Activated CD4-positive, alpha-beta T cell treated with anti-CD3 and anti-CD28 coated beads, Interleukin-2, amount 10 ng/mL, durations not matched to agents 7 days and 5 days (primary cell): ENCODE data around the gene MROH7. TPM values are rescaled to one million over a fixed set of nuclear protein-coding genes. Genes with fewer than 3 reads are reported as not detected.
A peak's percentile ranks its signal among the peaks of the same experiment; 100 is the strongest.

Source experiments
- CTCF ChIA-PET: fragments of 350-600 bp; sonication (Branson Sonifier 250); formaldehyde crosslinking; loops from one replicate; lab custom pipeline; 2021; ENCODE audit warnings: antibody characterized with exemption; lab: Charles Lee
- POLR2A ChIA-PET: fragments of 350-600 bp; sonication (Branson Sonifier 250); formaldehyde crosslinking; loops from one replicate; lab custom pipeline; 2021; ENCODE audit warnings: antibody characterized with exemption; lab: Charles Lee
- DNase-seq: peaks from one replicate; pipeline ENCODE4 v3.0.0-alpha.2; 2020
- H3K27ac Mint-ChIP-seq: one replicate; pipeline ENCODE4 v1.8.0; 2021; ENCODE audit warnings: mild to moderate bottlenecking, moderate library complexity, mixed read lengths
- H3K27me3 Mint-ChIP-seq: one replicate; pipeline ENCODE4 v1.8.0; 2021; ENCODE audit warnings: mixed read lengths
- H3K36me3 Mint-ChIP-seq: one replicate; pipeline ENCODE4 v1.8.0; 2021; ENCODE audit warnings: low read depth, mixed read lengths
- H3K4me1 Mint-ChIP-seq: one replicate; pipeline ENCODE4 v1.8.0; 2021; ENCODE audit warnings: mixed read lengths
- H3K4me3 Mint-ChIP-seq: one replicate; pipeline ENCODE4 v1.8.0; 2021; ENCODE audit warnings: mild to moderate bottlenecking, moderate library complexity, mixed read lengths
- H3K9me3 Mint-ChIP-seq: one replicate; pipeline ENCODE4 v1.8.0; 2021; ENCODE audit warnings: mixed read lengths
- total RNA-seq, 2 experiments: library from RNA; stranded (reverse); gene quantifications; one replicate each; pipeline ENCODE4 v1.2.3, GENCODE V29; 2021

Gene MROH7
- total RNA-seq, 2 experiments from 2014 or later: 0.12 TPM; not detected in 1

GRCh38 chr1:54715493-54716298, 74.1 kb downstream of the MROH7 start, which contains the start of gene TTC4:
TTC4 (plus strand) TSS chr1:54715861; CDS start chr1:54715909, 48 bp downstream.
- ChIA-PET POLR2A (no interaction called here), CTCF (interaction anchor here (0.6 to 1.8 kb wide), 7 partner anchors 8 to 654 kb away, joined by 3 to 4 read pairs (median 4); no protein-coding TSS in a partner anchor)
- peak within 1 kb of the TSS; percentile 87 for H3K4me3 Mint-ChIP-seq
- H3K27me3 Mint-ChIP-seq: no peaks in the 10 kb centered on the region
- peak; percentile 83 for DNase-seq
- no peaks in the 10 kb centered on the region for H3K9me3 Mint-ChIP-seq
- H3K27ac Mint-ChIP-seq: peak within 1 kb of the TSS; percentile 89
- H3K36me3 Mint-ChIP-seq: peaks cover 13% of the 10 kb centered on the region
- H3K4me1 Mint-ChIP-seq: peaks cover 29% of the 10 kb centered on the region

- Mint-ChIP-seq H3K4me1 (peaks cover 29% of the 10 kb centered on the region), H3K9me3 (no peaks in the 10 kb centered on the region), H3K27me3 (no peaks in the 10 kb centered on the region), H3K27ac (peak overlapping the region; percentile 89), H3K36me3 (peaks cover 13% of the 10 kb centered on the region), H3K4me3 (peak overlapping the region; percentile 87)
- ChIA-PET POLR2A (no interaction called here), CTCF (interaction anchor here (1.0 to 1.8 kb wide), 4 partner anchors 12 to 79 kb away, joined by 3 to 4 read pairs (median 4); no protein-coding TSS in a partner anchor)
- no peak for DNase-seq
Observed at GRCh38 chr1:54716299-54717047, 74.9 kb downstream of the MROH7 start.

- peaks cover 61% of the 10 kb centered on the region for H3K36me3 Mint-ChIP-seq
- H3K27me3 Mint-ChIP-seq: no peaks in the 10 kb centered on the region
- H3K4me1 Mint-ChIP-seq: peaks cover 15% of the 10 kb centered on the region
- ChIA-PET POLR2A (no interaction called here), CTCF (interaction anchor here (1.2 kb wide), 2 partner anchors 40 to 88 kb away, joined by 3 read pairs; no protein-coding TSS in a partner anchor)
- peaks cover 8% of the 10 kb centered on the region for H3K9me3 Mint-ChIP-seq
- H3K4me3 Mint-ChIP-seq: no peak overlapping the region
- H3K27ac Mint-ChIP-seq: no peak overlapping the region
- no peak for DNase-seq
Observed at GRCh38 chr1:54721719-54722118, 80.1 kb downstream of the MROH7 start.

- H3K4me3 Mint-ChIP-seq: no peak overlapping the region
- peaks cover 3% of the 10 kb centered on the region for H3K4me1 Mint-ChIP-seq
- POLR2A ChIA-PET: no interaction called here
- H3K27me3 Mint-ChIP-seq: no peaks in the 10 kb centered on the region
- CTCF ChIA-PET: interaction anchor here (0.7 to 1.4 kb wide), 3 partner anchors 9 to 65 kb away, joined by 3 to 5 read pairs (median 4); partner anchors contain the start of gene TTC4
- H3K36me3 Mint-ChIP-seq: peaks cover 65% of the 10 kb centered on the region
- DNase-seq: no peak
- H3K9me3 Mint-ChIP-seq: peaks cover 8% of the 10 kb centered on the region
- H3K27ac Mint-ChIP-seq: no peak overlapping the region
Observed at GRCh38 chr1:54723985-54724384, 82.4 kb downstream of the MROH7 start.

GRCh38 chr1:54724771-54725170, 83.2 kb downstream of the MROH7 start:
- ChIA-PET CTCF (interaction anchor here (1.0 to 1.4 kb wide), 2 partner anchors 18 to 31 kb away, joined by 3 read pairs; no protein-coding TSS in a partner anchor), POLR2A (no interaction called here)
- peaks cover 65% of the 10 kb centered on the region for H3K36me3 Mint-ChIP-seq

GRCh38 chr1:54728027-54728426, 86.4 kb downstream of the MROH7 start:
- peaks cover 8% of the 10 kb centered on the region for H3K9me3 Mint-ChIP-seq
- ChIA-PET POLR2A (no interaction called here), CTCF (interaction anchor here (1.1 kb wide), 1 partner anchor 17 kb away, joined by 4 read pairs; no protein-coding TSS in a partner anchor)
- H3K4me1 Mint-ChIP-seq: no peaks in the 10 kb centered on the region
- H3K36me3 Mint-ChIP-seq: peaks cover 63% of the 10 kb centered on the region
- no peaks in the 10 kb centered on the region for H3K27me3 Mint-ChIP-seq
- no peak overlapping the region for H3K4me3 Mint-ChIP-seq
- peak overlapping the region; percentile 60 for H3K27ac Mint-ChIP-seq
- no peak for DNase-seq

More at GRCh38 chr1:54724771-54725170, 83.2 kb downstream of the MROH7 start:
- Mint-ChIP-seq H3K4me3 (no peak overlapping the region), H3K9me3 (peaks cover 8% of the 10 kb centered on the region), H3K27ac (no peak overlapping the region), H3K27me3 (no peaks in the 10 kb centered on the region), H3K4me1 (no peaks in the 10 kb centered on the region)
- DNase-seq: no peak

- Mint-ChIP-seq H3K9me3 (no peaks in the 10 kb centered on the region), H3K4me3 (no peak overlapping the region), H3K27ac (no peak overlapping the region), H3K27me3 (no peaks in the 10 kb centered on the region), H3K36me3 (peaks cover 29% of the 10 kb centered on the region), H3K4me1 (no peaks in the 10 kb centered on the region)
- no peak for DNase-seq
- CTCF ChIA-PET: no interaction called here
- POLR2A ChIA-PET: no interaction called here
Observed at GRCh38 chr1:54736685-54737084, 95.1 kb downstream of the MROH7 start.

GRCh38 chr1:54738244-54738643, 96.7 kb downstream of the MROH7 start:
- ChIA-PET POLR2A (no interaction called here), CTCF (interaction anchor here (1.3 kb wide), 1 partner anchor 51 kb away, joined by 4 read pairs; no protein-coding TSS in a partner anchor)
- H3K9me3 Mint-ChIP-seq: no peaks in the 10 kb centered on the region
- H3K27me3 Mint-ChIP-seq: no peaks in the 10 kb centered on the region
- no peaks in the 10 kb centered on the region for H3K4me1 Mint-ChIP-seq
- H3K27ac Mint-ChIP-seq: no peak overlapping the region
- H3K4me3 Mint-ChIP-seq: no peak overlapping the region
- H3K36me3 Mint-ChIP-seq: peaks cover 32% of the 10 kb centered on the region
- no peak for DNase-seq

- Mint-ChIP-seq H3K27me3 (no peaks in the 10 kb centered on the region), H3K27ac (no peak overlapping the region), H3K4me3 (no peak overlapping the region), H3K36me3 (peaks cover 22% of the 10 kb centered on the region), H3K4me1 (no peaks in the 10 kb centered on the region), H3K9me3 (no peaks in the 10 kb centered on the region)
- ChIA-PET CTCF (interaction anchor here (1.5 kb wide), 1 partner anchor 14 kb away, joined by 4 read pairs; no protein-coding TSS in a partner anchor), POLR2A (no interaction called here)
- no peak for DNase-seq
Observed at GRCh38 chr1:54741531-54741930, 99.9 kb downstream of the MROH7 start.

- H3K4me3 Mint-ChIP-seq: no peak overlapping the region
- POLR2A ChIA-PET: no interaction called here
- CTCF ChIA-PET: interaction anchor here (1.3 to 1.5 kb wide), 2 partner anchors 13 to 17 kb away, joined by 3 to 4 read pairs; no protein-coding TSS in a partner anchor
- DNase-seq: no peak
- peaks cover 14% of the 10 kb centered on the region for H3K36me3 Mint-ChIP-seq
- H3K27me3 Mint-ChIP-seq: no peaks in the 10 kb centered on the region
- no peaks in the 10 kb centered on the region for H3K4me1 Mint-ChIP-seq
- no peaks in the 10 kb centered on the region for H3K9me3 Mint-ChIP-seq
- H3K27ac Mint-ChIP-seq: no peak overlapping the region
Observed at GRCh38 chr1:54742282-54742681, 100.7 kb downstream of the MROH7 start.

- H3K4me3 Mint-ChIP-seq: no peak overlapping the region
- peaks cover 4% of the 10 kb centered on the region for H3K36me3 Mint-ChIP-seq
- POLR2A ChIA-PET: no interaction called here
- CTCF ChIA-PET: interaction anchor here (1.2 to 1.6 kb wide), 2 partner anchors 12 to 15 kb away, joined by 3 to 4 read pairs; no protein-coding TSS in a partner anchor
- no peaks in the 10 kb centered on the region for H3K27me3 Mint-ChIP-seq
- DNase-seq: no peak
- no peaks in the 10 kb centered on the region for H3K4me1 Mint-ChIP-seq
- no peaks in the 10 kb centered on the region for H3K9me3 Mint-ChIP-seq
- H3K27ac Mint-ChIP-seq: no peak overlapping the region
Observed at GRCh38 chr1:54743416-54744226, 102.0 kb downstream of the MROH7 start.

- Mint-ChIP-seq H3K36me3 (peaks cover 4% of the 10 kb centered on the region), H3K9me3 (no peaks in the 10 kb centered on the region), H3K4me3 (no peak overlapping the region), H3K4me1 (no peaks in the 10 kb centered on the region), H3K27ac (no peak overlapping the region), H3K27me3 (no peaks in the 10 kb centered on the region)
- ChIA-PET CTCF (interaction anchor here (1.2 to 1.6 kb wide), 2 partner anchors 11 to 16 kb away, joined by 3 to 4 read pairs; no protein-coding TSS in a partner anchor), POLR2A (no interaction called here)
- DNase-seq: no peak
Observed at GRCh38 chr1:54744696-54745095, 103.1 kb downstream of the MROH7 start.
